Mesenchymal stem cell (in vitro differentiated cells and primary cell): ENCODE measurements around the gene ZDHHC9.

ENCODE experiments used
- DNase-seq: peaks from one replicate; pipeline ENCODE4 v3.0.0-alpha.2; 2013
- H2AFZ ChIP-seq: one replicate; pipeline ENCODE4 v1.6.1; 2013; ENCODE audit warnings: low read depth, mild to moderate bottlenecking, control low read depth, inconsistent platforms, low read length, moderate library complexity
- H2AK5ac ChIP-seq: 2 replicates; pipeline ENCODE4 v1.6.1; 2013; ENCODE audit warnings: low read length, moderate library complexity, mild to moderate bottlenecking, inconsistent platforms; ENCODE audit not compliant: severe bottlenecking
- H2BK120ac ChIP-seq: one replicate; pipeline ENCODE4 v1.6.1; 2013; ENCODE audit warnings: low read depth, mild to moderate bottlenecking, inconsistent platforms, low read length, moderate library complexity
- H2BK12ac ChIP-seq, 2 experiments: one replicate each; pipeline ENCODE4 v1.6.1; 2013; ENCODE audit warnings: inconsistent platforms in 2 of 2, low read length in 2 of 2, mild to moderate bottlenecking in 2 of 2, moderate library complexity in 2 of 2, control low read depth in 1 of 2
- H2BK15ac ChIP-seq: one replicate; pipeline ENCODE4 v1.6.1; 2013; ENCODE audit warnings: mild to moderate bottlenecking, low read depth, inconsistent platforms; ENCODE audit not compliant: poor library complexity, severe bottlenecking
- H2BK5ac ChIP-seq: 2 replicates; pipeline ENCODE4 v1.6.1; 2013; ENCODE audit warnings: low read depth, mild to moderate bottlenecking, low read length, control low read depth, inconsistent platforms; ENCODE audit not compliant: poor library complexity, severe bottlenecking
- H3K14ac ChIP-seq, 2 experiments: one replicate each; pipeline ENCODE4 v1.6.1; 2013; ENCODE audit warnings: inconsistent platforms in 2 of 2, low read length in 2 of 2, control low read depth in 1 of 2, mild to moderate bottlenecking in 1 of 2, moderate library complexity in 1 of 2
- H3K18ac ChIP-seq, 2 experiments: one replicate each; pipeline ENCODE4 v1.6.1; 2013; ENCODE audit warnings: inconsistent platforms in 2 of 2, low read length in 2 of 2, control low read depth in 1 of 2, low read depth in 1 of 2, mild to moderate bottlenecking in 1 of 2
- H3K23ac ChIP-seq, 2 experiments: one replicate each; pipeline ENCODE4 v1.6.1; 2013; ENCODE audit warnings: inconsistent platforms in 2 of 2, low read length in 2 of 2, mild to moderate bottlenecking in 2 of 2, moderate library complexity in 2 of 2, control low read depth in 1 of 2
- H3K27ac ChIP-seq: 2 replicates; pipeline ENCODE4 v1.5.1; 2013; ENCODE audit warnings: mild to moderate bottlenecking, moderate library complexity, low read length, control low read depth, inconsistent platforms; ENCODE audit not compliant: poor library complexity, severe bottlenecking
- H3K27me3 ChIP-seq, 2 experiments: 2 replicates each; pipeline versions ENCODE4 v1.6.1 to v1.7.0; 2013; ENCODE audit warnings: low read length in 2 of 2, mild to moderate bottlenecking in 2 of 2, moderate library complexity in 2 of 2, control low read depth in 1 of 2, inconsistent platforms in 1 of 2; ENCODE audit not compliant: control insufficient read depth in 1 of 2, insufficient read depth in 1 of 2
- H3K36me3 ChIP-seq, 2 experiments: 2 replicates each; pipeline versions ENCODE4 v1.6.1 to v1.7.0; 2013; ENCODE audit warnings: low read length in 2 of 2, control low read depth in 1 of 2, inconsistent platforms in 1 of 2, low read depth in 1 of 2, mild to moderate bottlenecking in 1 of 2; ENCODE audit not compliant: insufficient read depth in 2 of 2, control insufficient read depth in 1 of 2
- H3K4ac ChIP-seq, 2 experiments: one replicate each; pipeline ENCODE4 v1.6.1; 2013; ENCODE audit warnings: inconsistent platforms in 2 of 2, low read length in 2 of 2, mild to moderate bottlenecking in 2 of 2, moderate library complexity in 2 of 2, control low read depth in 1 of 2, low read depth in 1 of 2
- H3K4me1 ChIP-seq: 2 replicates; pipeline ENCODE4 v1.6.1; 2013; ENCODE audit warnings: low read depth, low read length, control low read depth; ENCODE audit not compliant: control insufficient read depth, insufficient read depth
- H3K4me2 ChIP-seq: 2 replicates; pipeline ENCODE4 v1.6.1; 2013; ENCODE audit warnings: low read length, mild to moderate bottlenecking, inconsistent platforms; ENCODE audit not compliant: poor library complexity, severe bottlenecking
- H3K4me3 ChIP-seq, 2 experiments: 2 replicates each; pipeline versions ENCODE4 v1.5.1 to v1.7.0; 2013; ENCODE audit warnings: low read length in 2 of 2, mild to moderate bottlenecking in 2 of 2, control low read depth in 1 of 2, low read depth in 1 of 2; ENCODE audit not compliant: insufficient read depth in 1 of 2
- H3K79me1 ChIP-seq: replicated peaks from 2 replicates; pipeline ENCODE4 v1.6.1; 2013; ENCODE audit warnings: mild to moderate bottlenecking, control low read depth, low read length, inconsistent platforms; ENCODE audit not compliant: poor library complexity, severe bottlenecking
- H3K9ac ChIP-seq: 2 replicates; pipeline ENCODE4 v1.7.0; 2013; ENCODE audit warnings: mild to moderate bottlenecking, low read length, moderate library complexity
- H3K9me3 ChIP-seq: 2 replicates; pipeline ENCODE4 v1.7.0; 2013; ENCODE audit warnings: mild to moderate bottlenecking, low read length; ENCODE audit not compliant: control insufficient read depth
- H4K8ac ChIP-seq: one replicate; pipeline ENCODE4 v1.6.1; 2013; ENCODE audit warnings: inconsistent platforms, mild to moderate bottlenecking, low read length, moderate library complexity
- H4K91ac ChIP-seq: one replicate; pipeline ENCODE4 v1.6.1; 2013; ENCODE audit warnings: mild to moderate bottlenecking, low read length, inconsistent platforms
- whole genome bisulfite sequencing: methylation state at CpG from one replicate; pipeline ENCODE4 v1.1.7; 2013; ENCODE audit warnings: mixed read lengths; 5-methylcytosine and 5-hydroxymethylcytosine counted together

ZDHHC9 gene

DNA sequence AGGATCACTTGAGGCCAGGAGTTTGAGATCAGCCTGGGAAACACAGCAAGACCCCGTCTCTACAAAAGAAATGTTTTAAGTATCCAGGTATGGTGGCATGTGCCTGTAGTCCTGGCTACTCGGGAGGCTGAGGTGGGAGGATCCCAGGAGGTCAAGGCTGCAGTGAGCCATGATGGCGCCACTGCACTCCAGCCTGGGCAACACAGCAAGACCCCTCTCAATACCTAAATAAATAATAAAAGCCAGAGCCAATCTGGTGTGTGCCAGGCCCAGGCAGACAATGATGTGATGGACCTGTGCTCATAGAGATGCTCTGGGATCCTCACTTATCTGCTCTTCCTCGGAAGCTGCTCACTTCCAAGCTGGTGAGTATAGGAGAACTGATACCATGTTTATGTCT, 82.1 kb downstream of the ZDHHC9 start:
- H3K4me3 ChIP-seq, result no peak overlapping the region
- H2AK5ac ChIP-seq, result no peak overlapping the region
- no peak overlapping the region for H2BK5ac ChIP-seq
- 83% methylated on average over 1 of the region's 4 CpGs for WGBS
- H3K18ac ChIP-seq, result no peak overlapping the region
- no peak overlapping the region for H2BK12ac ChIP-seq
- no peak overlapping the region for H2AFZ ChIP-seq
- H3K4ac ChIP-seq, result no peak overlapping the region
- H3K79me1 ChIP-seq, result no peaks in the 10 kb centered on the region
- no peak overlapping the region for H3K23ac ChIP-seq
- H3K27me3 ChIP-seq, result peaks cover 0 to 19% of the 10 kb centered on the region in 2 experiments
- no peak overlapping the region for H4K91ac ChIP-seq
- no peak overlapping the region for H2BK120ac ChIP-seq
- H3K4me2 ChIP-seq, result no peak overlapping the region
- peaks cover 13% of the 10 kb centered on the region for H3K4me1 ChIP-seq
- H3K36me3 ChIP-seq, result no peaks in the 10 kb centered on the region
- no peak overlapping the region for H4K8ac ChIP-seq
- no peak overlapping the region for H3K9ac ChIP-seq
- no peak overlapping the region for H3K27ac ChIP-seq
- no peak for DNase-seq
- H3K9me3 ChIP-seq, result no peaks in the 10 kb centered on the region
- H3K14ac ChIP-seq, result no peak overlapping the region
- no peak overlapping the region for H2BK15ac ChIP-seq

DNA sequence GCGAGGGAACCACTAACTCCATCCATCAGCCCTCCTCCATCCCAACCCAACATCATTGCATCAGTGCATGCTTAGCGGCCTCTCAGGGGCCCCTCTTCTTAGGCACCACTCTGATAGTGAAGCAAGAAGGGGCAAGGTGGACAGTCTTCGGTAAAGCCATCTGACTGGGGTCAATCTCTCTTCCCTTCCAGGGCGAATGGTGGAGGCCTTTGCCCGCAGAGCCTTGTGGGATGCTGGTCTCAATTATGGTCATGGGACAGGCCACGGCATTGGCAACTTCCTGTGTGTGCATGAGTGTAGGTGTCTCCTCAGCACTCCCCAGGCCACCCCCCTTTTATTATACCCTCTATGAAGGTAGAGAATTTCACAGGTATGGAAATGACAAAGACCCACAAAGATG, 82.7 kb downstream of the ZDHHC9 start:
- Histone ChIP-seq H2BK120ac (no peak overlapping the region), H3K27me3 (peaks cover 0 to 25% of the 10 kb centered on the region in 2 experiments), H3K79me1 (no peaks in the 10 kb centered on the region), H3K9ac (no peak overlapping the region), H2AFZ (no peak overlapping the region), H3K9me3 (no peaks in the 10 kb centered on the region), H3K4ac (no peak overlapping the region), H3K36me3 (no peaks in the 10 kb centered on the region), H3K14ac (no peak overlapping the region), H3K18ac (no peak overlapping the region), H3K4me3 (no peak overlapping the region), H2BK12ac (no peak overlapping the region), H3K23ac (no peak overlapping the region), H2AK5ac (no peak overlapping the region), H4K8ac (no peak overlapping the region), H2BK15ac (no peak overlapping the region), H3K4me2 (no peak overlapping the region), H4K91ac (no peak overlapping the region), H3K4me1 (peaks cover 13% of the 10 kb centered on the region), H3K27ac (no peak overlapping the region), H2BK5ac (no peak overlapping the region)
- WGBS, result 100% methylated on average over 1 of the region's 6 CpGs
- DNase-seq, result no peak

DNA sequence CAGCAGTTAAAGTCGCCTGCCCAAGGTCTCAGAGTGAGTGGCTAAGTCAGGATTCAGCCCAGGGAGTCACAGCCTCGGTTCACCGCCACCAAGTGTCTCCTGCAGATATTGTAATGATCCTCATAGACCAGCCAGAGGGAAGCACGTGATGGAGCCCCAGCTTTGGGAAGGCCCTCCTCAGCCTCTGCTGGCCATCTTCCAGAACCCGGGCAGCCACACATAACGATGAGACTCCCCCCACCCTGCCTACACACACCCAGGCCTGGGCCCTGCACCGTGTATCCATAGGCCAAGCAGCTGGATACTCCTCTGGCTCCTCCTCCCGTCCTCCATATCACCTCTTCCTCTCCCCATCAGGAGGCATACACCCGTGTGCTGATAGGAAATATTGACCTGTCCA, 83.5 kb downstream of the ZDHHC9 start:
- no peak overlapping the region for H2BK12ac ChIP-seq
- no peak overlapping the region for H3K27ac ChIP-seq
- WGBS, result 88% methylated on average over 9 of the region's 9 CpGs
- no peak overlapping the region for H2BK120ac ChIP-seq
- H3K14ac ChIP-seq, result no peak overlapping the region
- no peak overlapping the region for H3K23ac ChIP-seq
- H3K4ac ChIP-seq, result no peak overlapping the region
- no peak overlapping the region for H2AK5ac ChIP-seq
- H2AFZ ChIP-seq, result no peak overlapping the region
- no peak overlapping the region for H3K4me3 ChIP-seq
- no peak overlapping the region for H4K91ac ChIP-seq
- peaks cover 0 to 33% of the 10 kb centered on the region in 2 experiments for H3K27me3 ChIP-seq
- H3K36me3 ChIP-seq, result no peaks in the 10 kb centered on the region
- no peak overlapping the region for H4K8ac ChIP-seq
- H2BK5ac ChIP-seq, result no peak overlapping the region
- peak overlapping the region; percentile 75 for H3K9ac ChIP-seq
- no peak overlapping the region for H3K18ac ChIP-seq
- no peaks in the 10 kb centered on the region for H3K79me1 ChIP-seq
- H2BK15ac ChIP-seq, result no peak overlapping the region
- no peak for DNase-seq
- peaks cover 13% of the 10 kb centered on the region for H3K4me1 ChIP-seq
- no peak overlapping the region for H3K4me2 ChIP-seq
- no peaks in the 10 kb centered on the region for H3K9me3 ChIP-seq

DNA sequence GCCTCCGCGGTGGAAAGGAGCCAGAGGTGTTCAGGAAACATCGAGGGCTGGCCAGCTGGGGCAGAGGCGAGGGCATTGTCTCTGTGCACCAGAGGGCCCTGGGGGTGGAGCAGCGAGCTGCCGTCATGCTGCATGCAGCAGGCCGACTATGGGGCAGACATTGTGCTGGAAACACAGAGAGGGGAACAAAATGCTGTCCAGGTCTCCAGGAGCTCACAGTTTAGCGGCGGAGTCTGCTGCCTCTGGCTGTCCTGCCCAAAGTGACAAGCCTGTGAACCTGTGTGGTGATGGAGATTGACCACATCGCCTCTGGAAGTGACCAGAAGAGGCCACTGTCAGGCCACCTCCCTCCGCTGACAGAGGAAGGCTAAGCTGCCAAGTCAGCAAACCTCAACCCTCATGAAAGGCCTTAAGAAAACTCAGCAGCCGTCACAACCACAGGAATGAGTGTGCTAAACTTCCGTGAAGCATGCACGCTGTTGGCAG, 84.1 kb downstream of the ZDHHC9 start:
- no peaks in the 10 kb centered on the region for H3K79me1 ChIP-seq
- H3K27me3 ChIP-seq, result peaks cover 0 to 39% of the 10 kb centered on the region in 2 experiments

More for the DNA sequence above, 84.1 kb downstream of the ZDHHC9 start:
- peak; percentile 68 for DNase-seq
- no peak overlapping the region for H3K14ac ChIP-seq
- no peak overlapping the region for H2AK5ac ChIP-seq
- no peaks in the 10 kb centered on the region for H3K9me3 ChIP-seq
- no peak overlapping the region for H2BK5ac ChIP-seq
- no peak overlapping the region for H2AFZ ChIP-seq
- H3K4me1 ChIP-seq, result peaks cover 13% of the 10 kb centered on the region
- no peak overlapping the region for H2BK120ac ChIP-seq
- H3K4me3 ChIP-seq, result no peak overlapping the region
- H2BK15ac ChIP-seq, result no peak overlapping the region
- H3K9ac ChIP-seq, result peak overlapping the region; percentile 75
- no peak overlapping the region for H3K18ac ChIP-seq
- WGBS, result 73% methylated on average over 14 of the region's 14 CpGs
- H4K91ac ChIP-seq, result no peak overlapping the region
- H2BK12ac ChIP-seq, result no peak overlapping the region
- H3K23ac ChIP-seq, result no peak overlapping the region
- H4K8ac ChIP-seq, result no peak overlapping the region
- no peak overlapping the region for H3K4ac ChIP-seq
- no peak overlapping the region for H3K27ac ChIP-seq
- H3K4me2 ChIP-seq, result no peak overlapping the region
- H3K36me3 ChIP-seq, result no peaks in the 10 kb centered on the region
